IMR-90 (cell line): Measurements from ENCODE around the gene TMEM35B. TPM values are rescaled to one million over a fixed set of nuclear protein-coding genes. Genes with fewer than 3 reads are reported as not detected.

ENCODE experiments used
- ATAC-seq: fragments of 200-7000 bp; cut with Tn5 transposase; 2 replicates; pipeline ENCODE4 v1.9.1; 2020; ENCODE audit warnings: low read depth, mild to moderate bottlenecking, moderate library complexity
- BruUV-seq: library from RNA; stranded (reverse); fragments of 400-500 nt; replicated peaks from 2 replicates; lab custom pipeline; 2021; lab: Mats Ljungman, UMichigan
- CTCF ChIA-PET: fragments of 300-600 bp; formaldehyde crosslinking; extraction: SDS; loops from one replicate; lab custom pipeline; 2021; ENCODE audit warnings: antibody characterized with exemption; lab: Yijun Ruan, JAX
- POLR2A ChIA-PET: fragments of 300-600 bp; sonication (Branson Sonifier 250); formaldehyde crosslinking; loops from one replicate; lab custom pipeline; 2022; ENCODE audit warnings: antibody characterized with exemption; ENCODE audit not compliant: unreplicated experiment; lab: Charles Lee
- DNase-seq: peaks from one replicate; pipeline ENCODE4 v3.0.0; 2013
- H2AFZ ChIP-seq: replicated peaks from 2 replicates; pipeline ENCODE3; 2013; ENCODE audit warnings: low read length, mild to moderate bottlenecking; ENCODE audit not compliant: poor library complexity
- H2AK5ac ChIP-seq: 2 replicates; pipeline ENCODE4 v1.6.1; 2013; ENCODE audit warnings: low read depth, low read length, inconsistent platforms
- H2AK9ac ChIP-seq: replicated peaks from 2 replicates; pipeline ENCODE3; 2013; ENCODE audit warnings: mild to moderate bottlenecking, low read depth, low read length, moderate library complexity; ENCODE audit not compliant: poor library complexity
- H2BK120ac ChIP-seq: 2 replicates; pipeline ENCODE4 v1.6.1; 2013; ENCODE audit warnings: low read depth, low read length, inconsistent platforms
- H2BK15ac ChIP-seq: 3 replicates; pipeline ENCODE4 v1.6.1; 2013; ENCODE audit warnings: low read depth, low read length, inconsistent platforms
- H2BK20ac ChIP-seq: 2 replicates; pipeline ENCODE4 v1.6.1; 2013; ENCODE audit warnings: low read depth, mild to moderate bottlenecking, inconsistent platforms, low read length, moderate library complexity
- H2BK5ac ChIP-seq: 2 replicates; pipeline ENCODE4 v1.6.1; 2013; ENCODE audit warnings: mild to moderate bottlenecking, low read depth, low read length, inconsistent platforms; ENCODE audit not compliant: poor library complexity, severe bottlenecking
- H3K14ac ChIP-seq: replicated peaks from 2 replicates; pipeline ENCODE4 v1.6.1; 2013; ENCODE audit warnings: low read depth, low read length, inconsistent platforms
- H3K18ac ChIP-seq: 2 replicates; pipeline ENCODE4 v1.6.1; 2013; ENCODE audit warnings: low read depth, low read length, control low read depth
- H3K23ac ChIP-seq: 2 replicates; pipeline ENCODE4 v1.6.1; 2013; ENCODE audit warnings: low read depth, low read length, inconsistent platforms
- H3K27ac ChIP-seq: 2 replicates; pipeline ENCODE4 v1.5.1; 2013; ENCODE audit warnings: mild to moderate bottlenecking, control low read depth, low read length; ENCODE audit not compliant: insufficient read depth
- H3K27me3 ChIP-seq: 2 replicates; pipeline ENCODE4 v1.6.1; 2013; ENCODE audit warnings: low read length; ENCODE audit not compliant: control insufficient read depth, insufficient read depth
- H3K36me3 ChIP-seq: 2 replicates; pipeline ENCODE4 v1.6.1; 2013; ENCODE audit warnings: low read length, mixed read lengths; ENCODE audit not compliant: control insufficient read depth, insufficient read depth
- H3K4ac ChIP-seq: 2 replicates; pipeline ENCODE4 v1.6.1; 2013; ENCODE audit warnings: low read depth, low read length, inconsistent platforms
- H3K4me1 ChIP-seq: 2 replicates; pipeline ENCODE4 v1.6.1; 2013; ENCODE audit warnings: low read length, mixed read lengths; ENCODE audit not compliant: control insufficient read depth, insufficient read depth
- H3K4me2 ChIP-seq: 2 replicates; pipeline ENCODE4 v1.6.1; 2013; ENCODE audit warnings: low read depth, mild to moderate bottlenecking, control low read depth, low read length, moderate library complexity
- H3K4me3 ChIP-seq: 2 replicates; pipeline ENCODE4 v1.5.1; 2013; ENCODE audit warnings: low read depth, mild to moderate bottlenecking, control low read depth, low read length, moderate library complexity; ENCODE audit not compliant: insufficient read depth
- H3K56ac ChIP-seq: 2 replicates; pipeline ENCODE4 v1.6.1; 2013; ENCODE audit warnings: low read length, inconsistent platforms; ENCODE audit not compliant: insufficient read depth; ENCODE audit errors: extremely low read depth
- H3K79me1 ChIP-seq, 2 experiments: 2 replicates each; pipeline ENCODE4 v1.6.1; 2013; ENCODE audit warnings: low read length in 2 of 2, inconsistent platforms in 1 of 2, low read depth in 1 of 2
- H3K9ac ChIP-seq: 2 replicates; pipeline ENCODE4 v1.6.1; 2013; ENCODE audit warnings: low read depth, low read length, control low read depth
- H3K9me1 ChIP-seq: 2 replicates; pipeline ENCODE4 v1.6.1; 2013; ENCODE audit warnings: low read length, inconsistent platforms; ENCODE audit not compliant: insufficient read depth
- H3K9me3 ChIP-seq: 2 replicates; pipeline ENCODE4 v1.6.1; 2013; ENCODE audit warnings: low read length; ENCODE audit not compliant: control insufficient read depth, insufficient read depth
- H4K20me1 ChIP-seq: 2 replicates; pipeline ENCODE4 v1.6.1; 2013; ENCODE audit warnings: low read length, inconsistent platforms; ENCODE audit not compliant: insufficient read depth
- H4K5ac ChIP-seq: 2 replicates; pipeline ENCODE4 v1.6.1; 2013; ENCODE audit warnings: mild to moderate bottlenecking, low read depth, low read length, control low read depth
- H4K8ac ChIP-seq, 2 experiments: 2 replicates each; pipeline ENCODE4 v1.6.1; 2013; ENCODE audit warnings: low read depth in 2 of 2, low read length in 2 of 2, control low read depth in 1 of 2, inconsistent platforms in 1 of 2
- H4K91ac ChIP-seq: 2 replicates; pipeline ENCODE4 v1.6.1; 2013; ENCODE audit warnings: low read depth, low read length, inconsistent platforms; ENCODE audit not compliant: insufficient read depth
- BHLHE40 ChIP-seq: fragments of 150-350 bp; IDR thresholded peaks from 2 replicates; pipeline ENCODE4 v1.6.1; 2016; ENCODE audit warnings: mild to moderate bottlenecking, low read depth, low read length
- CEBPB ChIP-seq: IDR thresholded peaks from 2 replicates; pipeline ENCODE4 v1.6.1; 2012; ENCODE audit warnings: low read depth, low read length, improper control_type of control experiment
- CHD1 ChIP-seq: IDR thresholded peaks from 2 replicates; pipeline ENCODE4 v1.6.1; 2012; ENCODE audit warnings: low read depth, low read length, improper control_type of control experiment
- CTCF ChIP-seq: conservative IDR thresholded peaks from 2 replicates; pipeline ENCODE4 v1.5.1; 2012; ENCODE audit warnings: mild to moderate bottlenecking, low read depth, low read length, improper control_type of control experiment
- ELK1 ChIP-seq: fragments of 150-350 bp; IDR thresholded peaks from 2 replicates; pipeline ENCODE4 v1.6.1; 2016; ENCODE audit warnings: low read depth, mild to moderate bottlenecking, low read length, moderate library complexity, borderline replicate concordance
- MAFK ChIP-seq: IDR thresholded peaks from 2 replicates; pipeline ENCODE4 v1.6.1; 2012; ENCODE audit warnings: low read depth, low read length, improper control_type of control experiment
- MAZ ChIP-seq: IDR thresholded peaks from 2 replicates; pipeline ENCODE4 v1.6.1; 2012; ENCODE audit warnings: low read depth, mild to moderate bottlenecking, low read length, improper control_type of control experiment, moderate library complexity, borderline replicate concordance
- MXI1 ChIP-seq: IDR thresholded peaks from 2 replicates; pipeline ENCODE4 v1.6.1; 2012; ENCODE audit warnings: low read depth, mild to moderate bottlenecking, low read length, moderate library complexity, borderline replicate concordance
- NFE2L2 ChIP-seq: fragments of 150-350 bp; IDR thresholded peaks from 2 replicates; pipeline ENCODE4 v1.6.1; 2016; ENCODE audit warnings: low read depth, mild to moderate bottlenecking, low read length
- POLR2A ChIP-seq: IDR thresholded peaks from 2 replicates; pipeline ENCODE4 v1.6.1; 2012; ENCODE audit warnings: mild to moderate bottlenecking, low read depth, low read length
- RAD21 ChIP-seq: IDR thresholded peaks from 2 replicates; pipeline ENCODE4 v1.6.1; 2012; ENCODE audit warnings: low read length, improper control_type of control experiment
- RCOR1 ChIP-seq: IDR thresholded peaks from 2 replicates; pipeline ENCODE4 v1.6.1; 2012; ENCODE audit warnings: mild to moderate bottlenecking, low read length, improper control_type of control experiment; ENCODE audit not compliant: insufficient replicate concordance
- RFX5 ChIP-seq: IDR thresholded peaks from 2 replicates; pipeline ENCODE4 v1.8.0; 2012; ENCODE audit warnings: low read depth, mild to moderate bottlenecking, low read length, moderate library complexity
- SMC3 ChIP-seq: fragments of 150-350 bp; IDR thresholded peaks from 2 replicates; pipeline ENCODE4 v1.6.1; 2016; ENCODE audit warnings: low read depth, mild to moderate bottlenecking, antibody characterized with exemption, low read length, moderate library complexity
- USF2 ChIP-seq: fragments of 150-350 bp; IDR thresholded peaks from 2 replicates; pipeline ENCODE4 v1.6.1; 2017; ENCODE audit warnings: mild to moderate bottlenecking, antibody characterized with exemption, low read length, low read depth
- WGBS, 2 experiments: methylation state at CpG; one replicate each; pipeline versions ENCODE4 v1.1.5 to v1.1.7; 2013; ENCODE audit warnings: missing lambda C conversion rate in 2 of 2; ENCODE audit not compliant: insufficient read length in 1 of 2; ENCODE audit errors: extremely low coverage in 2 of 2; 5-methylcytosine and 5-hydroxymethylcytosine counted together
- dilution Hi-C: fragments of 300-500 bp; cut with HindIII; formaldehyde crosslinking; loops from one replicate; pipeline ENCODE4 v1.14.3; 2018; ENCODE audit warnings: low sequenced_read_pairs; ENCODE audit not compliant: unreplicated experiment
- in situ Hi-C: fragments of 300-500 bp; cut with MboI; formaldehyde crosslinking; loops from 3 replicates; pipeline ENCODE4 v1.14.3; 2019; ENCODE audit warnings: low sequenced_read_pairs, inconsistent platforms, mixed read lengths
- intact Hi-C: fragments of 100-400 bp; cut with micrococcal nuclease; formaldehyde crosslinking; loops from 2 replicates; pipeline ENCODE4 v1.10.0; 2022
- polyA plus RNA-seq, 3 experiments: library from polyadenylated mRNA; depleted of rRNA; stranded (reverse); fragments of >200 nt; gene quantifications; 2 replicates each; pipeline ENCODE4 v1.2.3, GENCODE V29; 2012; ENCODE audit warnings: low replicate concordance in 1 of 3
- total RNA-seq: library from RNA; depleted of rRNA; stranded (reverse); fragments of >200 nt; gene quantifications from 2 replicates; pipeline ENCODE4 v1.2.3, GENCODE V29; 2012

The TMEM35B gene
- total and polyA plus RNA-seq, 2 of the 4 experiments (the other 2 are of a cell fraction) = 19.7 to 20.4 TPM

- BruUV-seq = no TSS peak
- CTCF ChIA-PET = no interaction called here
Measured at GRCh38 chr1:34994878-34995277, 9.7 kb upstream of the TMEM35B start.

More at GRCh38 chr1:34994878-34995277, 9.7 kb upstream of the TMEM35B start:
- no CpG with 5 or more reads among the region's 5 CpGs for WGBS, 2 experiments
- Histone ChIP-seq H3K56ac (no peak overlapping the region), H3K18ac (no peak overlapping the region), H3K23ac (no peak overlapping the region), H2BK5ac (no peak overlapping the region), H4K91ac (no peak overlapping the region), H2BK15ac (no peak overlapping the region), H3K27ac (no peak overlapping the region), H3K9ac (no peak overlapping the region), H3K9me3 (no peaks in the 10 kb centered on the region), H3K9me1 (peaks cover 2% of the 10 kb centered on the region; the same call in 1 of the 2 replicates), H3K79me1 (no peaks in the 10 kb centered on the region; a peak in 1 of 4 replicates), H4K8ac (no peak overlapping the region), H2AK9ac (no peak overlapping the region), H3K4ac (no peak overlapping the region), H3K27me3 (no peaks in the 10 kb centered on the region), H2AFZ (no peak overlapping the region), H3K4me1 (no peaks in the 10 kb centered on the region), H3K4me2 (no peak overlapping the region), H2BK20ac (no peak overlapping the region), H3K36me3 (peaks cover 7% of the 10 kb centered on the region), H4K5ac (no peak overlapping the region), H4K20me1 (no peaks in the 10 kb centered on the region), H3K14ac (no peak overlapping the region), H3K4me3 (no peak overlapping the region), H2BK120ac (no peak overlapping the region), H2AK5ac (no peak overlapping the region)
- in situ Hi-C loops (no loop called here), dilution Hi-C loops (no loop called here), intact Hi-C loops (no loop called here)
- TF ChIP-seq ELK1 (no peak), CEBPB (no peak), NFE2L2 (no peak), MAFK (no peak), MAZ (no peak), POLR2A (no peak), MXI1 (no peak), SMC3 (no peak), USF2 (no peak), BHLHE40 (no peak), CTCF (no peak), RAD21 (no peak), RFX5 (no peak), RCOR1 (no peak), CHD1 (no peak)
- DNase-seq (no peak), ATAC-seq (no peak)
- POLR2A ChIA-PET = no interaction called here
